Activated CD4-positive, alpha-beta T cell treated with anti-CD3 and anti-CD28 coated beads, Interleukin-2, Interleukin-6, amounts not matched to agents 100 ng/mL and 50 ng/mL, durations not matched to agents 16 hours and 8 hours (primary cell): ENCODE data around the gene PDSS1.
"Not testable (repeated sequence)": the region's sequence is repeated elsewhere in the genome, so short reads cannot be mapped to it uniquely, and the experiment has no call there.

Source experiments
- DNase-seq: peaks from one replicate; pipeline ENCODE4 v3.0.0-alpha.2; 2020

PDSS1 gene

GRCh38 chr10:26697163-26697921 lies at the start of gene PDSS1:
Gene PDSS1 (plus strand): TSS chr10:26697701. CDS start chr10:26697712, 11 bp downstream.
- DNase-seq = peak; percentile 80

GRCh38 chr10:26648245-26648636 lies 49.3 kb upstream of the PDSS1 start:
- DNase-seq = not testable (repeated sequence)

GRCh38 chr10:26650406-26650805 lies 47.1 kb upstream of the PDSS1 start:
- no peak for DNase-seq

- not testable (repeated sequence) for DNase-seq
Measured at GRCh38 chr10:26651476-26651875, 46.0 kb upstream of the PDSS1 start.

GRCh38 chr10:26653004-26653403 lies 44.5 kb upstream of the PDSS1 start:
- no peak for DNase-seq

GRCh38 chr10:26655746-26656145 lies 41.8 kb upstream of the PDSS1 start:
- no peak for DNase-seq

- DNase-seq = no peak
Measured at GRCh38 chr10:26662864-26663263, 34.6 kb upstream of the PDSS1 start.

GRCh38 chr10:26665080-26666048 lies 32.1 kb upstream of the PDSS1 start:
- no peak for DNase-seq

- no peak for DNase-seq
Measured at GRCh38 chr10:26675873-26676257, 21.6 kb upstream of the PDSS1 start.

GRCh38 chr10:26679588-26679987 lies 17.9 kb upstream of the PDSS1 start:
- DNase-seq = no peak

- DNase-seq = no peak
Measured at GRCh38 chr10:26681076-26681475, 16.4 kb upstream of the PDSS1 start.

- DNase-seq = not testable (repeated sequence)
Measured at GRCh38 chr10:26681971-26682370, 15.5 kb upstream of the PDSS1 start.

- no peak for DNase-seq
Measured at GRCh38 chr10:26682931-26683330, 14.6 kb upstream of the PDSS1 start.

- DNase-seq = peak; percentile 67
Measured at GRCh38 chr10:26684667-26685264, 12.7 kb upstream of the PDSS1 start.

- DNase-seq = no peak
Measured at GRCh38 chr10:26685441-26685840, 12.1 kb upstream of the PDSS1 start.

- DNase-seq = no peak
Measured at GRCh38 chr10:26689399-26689798, 8.1 kb upstream of the PDSS1 start.

GRCh38 chr10:26690731-26691475 lies 6.6 kb upstream of the PDSS1 start:
- DNase-seq = no peak

- DNase-seq = not testable (repeated sequence)
Measured at GRCh38 chr10:26694536-26694935, 3.0 kb upstream of the PDSS1 start.

- no peak for DNase-seq
Measured at GRCh38 chr10:26696786-26697162, 727 bp upstream of the PDSS1 start.

- DNase-seq = no peak
Measured at GRCh38 chr10:26697922-26698608, 564 bp downstream of the PDSS1 start.

- no peak for DNase-seq
Measured at GRCh38 chr10:26698909-26699308, 1.4 kb downstream of the PDSS1 start.

GRCh38 chr10:26699631-26700030 lies 2.1 kb downstream of the PDSS1 start:
- no peak for DNase-seq
